SK-N-SH treated with all-trans-retinoic acid at 6 μM for 48 hours (cell line): Measurements from ENCODE around the gene KIRREL3.

Experiments used
- ATAC-seq: fragments of 200-7000 bp; cut with Tn5 transposase; 3 replicates; pipeline ENCODE4 v1.9.1; 2020; ENCODE audit warnings: mild to moderate bottlenecking, moderate library complexity
- ARNTL ChIP-seq: fragments of 450-650 bp; formaldehyde crosslinking; IDR thresholded peaks from 2 replicates; pipeline ENCODE4 v1.5.0; 2020; ENCODE audit warnings: low read depth, mild to moderate bottlenecking, moderate library complexity, borderline replicate concordance
- BACH2 ChIP-seq: fragments of 250-450 bp; sonication (Bioruptor Pico); IDR thresholded peaks from 2 replicates; pipeline ENCODE4 v1.9.0; 2021; ENCODE audit warnings: mild to moderate bottlenecking, borderline replicate concordance
- CREB5 ChIP-seq: fragments of 250-450 bp; sonication (Bioruptor Pico); IDR thresholded peaks from 2 replicates; pipeline ENCODE4 v1.5.1; 2020; ENCODE audit warnings: low read depth, mild to moderate bottlenecking, moderate library complexity
- CSDC2 ChIP-seq: fragments of 250-450 bp; sonication (Bioruptor Pico); IDR thresholded peaks from 2 replicates; pipeline ENCODE4 v1.5.0; 2020; ENCODE audit warnings: mild to moderate bottlenecking, moderate library complexity
- CSRNP3 ChIP-seq: fragments of 250-450 bp; sonication (Bioruptor Pico); IDR thresholded peaks from 2 replicates; pipeline ENCODE4 v1.5.1; 2021; ENCODE audit warnings: mild to moderate bottlenecking, moderate library complexity
- ESRRG ChIP-seq: fragments of 250-450 bp; sonication (Bioruptor Pico); IDR thresholded peaks from 2 replicates; pipeline ENCODE4 v1.6.1; 2021; ENCODE audit warnings: mild to moderate bottlenecking
- GLIS3 ChIP-seq: fragments of 250-450 bp; sonication (Bioruptor Pico); IDR thresholded peaks from 2 replicates; pipeline ENCODE4 v1.5.0; 2020; ENCODE audit warnings: mild to moderate bottlenecking, moderate library complexity
- ISL1 ChIP-seq: fragments of 250-450 bp; sonication (Bioruptor Pico); IDR thresholded peaks from 2 replicates; pipeline ENCODE4 v2.1.2; 2022; ENCODE audit warnings: mild to moderate bottlenecking, moderate library complexity
- OSR1 ChIP-seq: fragments of 250-450 bp; sonication (Bioruptor Pico); IDR thresholded peaks from 2 replicates; pipeline ENCODE4 v1.8.0; 2022; ENCODE audit warnings: moderate library complexity, mild to moderate bottlenecking, inconsistent platforms
- PATZ1 ChIP-seq: fragments of 250-450 bp; sonication (Bioruptor Pico); IDR thresholded peaks from 2 replicates; pipeline ENCODE4 v1.8.0; 2020; ENCODE audit warnings: mild to moderate bottlenecking, moderate library complexity, borderline replicate concordance
- POU6F1 ChIP-seq: fragments of 250-450 bp; sonication (Bioruptor Pico); IDR thresholded peaks from 2 replicates; pipeline ENCODE4 v1.8.0; 2021; ENCODE audit warnings: low read depth, mild to moderate bottlenecking, moderate library complexity, borderline replicate concordance
- PPARA ChIP-seq: fragments of 250-450 bp; sonication (Bioruptor Pico); IDR thresholded peaks from 2 replicates; pipeline ENCODE4 v1.5.0; 2020; ENCODE audit warnings: mild to moderate bottlenecking, borderline replicate concordance
- RARB ChIP-seq: fragments of 250-450 bp; sonication (Bioruptor Pico); IDR thresholded peaks from 2 replicates; pipeline ENCODE4 v1.8.0; 2021; ENCODE audit warnings: mild to moderate bottlenecking, moderate library complexity
- SNAI2 ChIP-seq: fragments of 250-450 bp; sonication (Bioruptor Pico); IDR thresholded peaks from 2 replicates; pipeline ENCODE4 v1.5.0; 2020; ENCODE audit warnings: mild to moderate bottlenecking, moderate library complexity
- TCF4 ChIP-seq: fragments of 250-450 bp; sonication (Bioruptor Pico); IDR thresholded peaks from 2 replicates; pipeline ENCODE4 v1.8.0; 2021; ENCODE audit warnings: mild to moderate bottlenecking, moderate library complexity, borderline replicate concordance
- TOX ChIP-seq: fragments of 250-450 bp; sonication (Bioruptor Pico); IDR thresholded peaks from 2 replicates; pipeline ENCODE4 v1.8.0; 2021; ENCODE audit warnings: mild to moderate bottlenecking, moderate library complexity, borderline replicate concordance
- TSHZ2 ChIP-seq: fragments of 250-450 bp; sonication (Bioruptor Pico); IDR thresholded peaks from 2 replicates; pipeline ENCODE4 v1.5.0; 2020; ENCODE audit warnings: mild to moderate bottlenecking, moderate library complexity
- ZC3H10 ChIP-seq: fragments of 250-450 bp; sonication (Bioruptor Pico); IDR thresholded peaks from 2 replicates; pipeline ENCODE4 v1.5.1; 2021; ENCODE audit warnings: mild to moderate bottlenecking, moderate library complexity
- ZFP3 ChIP-seq: fragments of 250-450 bp; sonication (Bioruptor Pico); IDR thresholded peaks from 2 replicates; pipeline ENCODE4 v1.5.0; 2020; ENCODE audit warnings: mild to moderate bottlenecking, moderate library complexity
- ZFP30 ChIP-seq: fragments of 450-650 bp; formaldehyde crosslinking; IDR thresholded peaks from 2 replicates; pipeline ENCODE4 v1.5.0; 2022; ENCODE audit warnings: mild to moderate bottlenecking, moderate library complexity
- ZNF565 ChIP-seq: fragments of 450-650 bp; formaldehyde crosslinking; conservative IDR thresholded peaks from 2 replicates; pipeline ENCODE4 v1.5.0; 2020; ENCODE audit warnings: low read depth, mild to moderate bottlenecking, moderate library complexity
- ZNF70 ChIP-seq: fragments of 450-650 bp; formaldehyde crosslinking; IDR thresholded peaks from 2 replicates; pipeline ENCODE4 v1.5.0; 2020; ENCODE audit warnings: mild to moderate bottlenecking, moderate library complexity

The KIRREL3 gene

GRCh38 chr11:126720539-126721235, 279.9 kb downstream of the KIRREL3 start:
- no peak for ATAC-seq
- no peak for TF ChIP-seq CSDC2 (CRISPR knock-in tag)
- no peak for TF ChIP-seq ZFP3 (CRISPR knock-in tag)
- TF ChIP-seq TCF4 (CRISPR knock-in tag) = no peak
- no peak for TF ChIP-seq PATZ1 (CRISPR knock-in tag)
- no peak for TF ChIP-seq OSR1
- no peak for TF ChIP-seq ZFP30
- no peak for TF ChIP-seq POU6F1
- no peak for TF ChIP-seq ARNTL
- no peak for TF ChIP-seq TOX (CRISPR knock-in tag)
- TF ChIP-seq RARB = no peak
- no peak for TF ChIP-seq CSRNP3 (CRISPR knock-in tag)
- TF ChIP-seq SNAI2 (CRISPR knock-in tag) = no peak
- TF ChIP-seq ZC3H10 (CRISPR knock-in tag) = no peak
- TF ChIP-seq GLIS3 (CRISPR knock-in tag) = no peak
- TF ChIP-seq CREB5 = no peak
- no peak for TF ChIP-seq ZNF70 (CRISPR knock-in tag)
- TF ChIP-seq ZNF565 (CRISPR knock-in tag) = no peak
- no peak for TF ChIP-seq ESRRG (CRISPR knock-in tag)
- TF ChIP-seq BACH2 = no peak
- TF ChIP-seq TSHZ2 = no peak
- TF ChIP-seq, all 23 proteins: peak for 0

GRCh38 chr11:126719740-126720139, 280.8 kb downstream of the KIRREL3 start:
- TF ChIP-seq TCF4 (CRISPR knock-in tag) (no peak), CREB5 (no peak), SNAI2 (CRISPR knock-in tag) (no peak), TOX (CRISPR knock-in tag) (no peak), BACH2 (no peak)
- TF ChIP-seq, all 23 proteins: peak for 0
- ATAC-seq = no peak

- ATAC-seq = peak; percentile 64
- TF ChIP-seq BACH2 (no peak), ISL1 (no peak), RARB (no peak), OSR1 (no peak), PPARA (no peak), ARNTL (no peak), ZNF565 (CRISPR knock-in tag) (no peak), GLIS3 (CRISPR knock-in tag) (no peak), ZFP3 (CRISPR knock-in tag) (no peak), CSDC2 (CRISPR knock-in tag) (no peak), CSRNP3 (CRISPR knock-in tag) (no peak), ZC3H10 (CRISPR knock-in tag) (no peak)
Observed at GRCh38 chr11:126718276-126718675, 282.3 kb downstream of the KIRREL3 start.
